Hepatocyte (in vitro differentiated cells): ENCODE data around the gene CRYGS. TPM values are rescaled to one million over a fixed set of nuclear protein-coding genes. Genes with fewer than 3 reads are reported as not detected.

Experiments used
- DNase-seq: peaks from one replicate; pipeline ENCODE4 v3.0.0-alpha.2; 2016; ENCODE audit warnings: low spot score
- H2AFZ ChIP-seq: fragments of 200-600 bp; sonication (generic); 2 replicates; pipeline ENCODE4 v1.6.0; 2016; ENCODE audit warnings: antibody characterized with exemption, mild to moderate bottlenecking
- H3K27ac ChIP-seq: fragments of 200-600 bp; sonication (generic); 2 replicates; pipeline ENCODE4 v1.5.1; 2016; ENCODE audit warnings: mild to moderate bottlenecking
- H3K27me3 ChIP-seq: fragments of 200-600 bp; sonication (generic); 2 replicates; pipeline ENCODE4 v1.6.1; 2016
- H3K36me3 ChIP-seq: fragments of 200-600 bp; sonication (generic); replicated peaks from 2 replicates; pipeline ENCODE4 v1.5.1; 2016; ENCODE audit warnings: low read depth; ENCODE audit not compliant: insufficient read depth
- H3K4me1 ChIP-seq: fragments of 200-600 bp; sonication (generic); 2 replicates; pipeline ENCODE4 v1.5.1; 2016; ENCODE audit warnings: mild to moderate bottlenecking, moderate library complexity; ENCODE audit not compliant: insufficient read depth
- H3K4me2 ChIP-seq: fragments of 200-600 bp; sonication (generic); 2 replicates; pipeline ENCODE4 v1.6.0; 2016
- H3K4me3 ChIP-seq: fragments of 200-600 bp; sonication (generic); 2 replicates; pipeline ENCODE4 v1.5.1; 2016; ENCODE audit warnings: mild to moderate bottlenecking
- H3K79me2 ChIP-seq: fragments of 200-600 bp; sonication (generic); 2 replicates; pipeline ENCODE4 v1.6.0; 2017; ENCODE audit warnings: mild to moderate bottlenecking
- H3K9me2 ChIP-seq: fragments of 200-600 bp; sonication (generic); replicated peaks from 2 replicates; pipeline ENCODE4 v1.6.0; 2017; ENCODE audit warnings: mild to moderate bottlenecking; ENCODE audit not compliant: insufficient read depth
- H3K9me3 ChIP-seq: fragments of 200-600 bp; sonication (generic); 2 replicates; pipeline ENCODE4 v1.5.1; 2016; ENCODE audit warnings: low read depth, mild to moderate bottlenecking
- H4K20me1 ChIP-seq: fragments of 200-600 bp; sonication (generic); 2 replicates; pipeline ENCODE4 v1.6.0; 2016; ENCODE audit warnings: mild to moderate bottlenecking; ENCODE audit not compliant: insufficient read depth, poor library complexity, severe bottlenecking
- CTCF ChIP-seq: fragments of 200-600 bp; sonication (generic); IDR thresholded peaks from 2 replicates; pipeline ENCODE4 v1.5.1; 2016; ENCODE audit warnings: antibody characterized with exemption, mild to moderate bottlenecking; ENCODE audit not compliant: poor library complexity
- EZH2 ChIP-seq: fragments of 200-600 bp; sonication (generic); IDR thresholded peaks from 2 replicates; pipeline ENCODE4 v1.6.1; 2016; ENCODE audit warnings: antibody characterized with exemption, mild to moderate bottlenecking, borderline replicate concordance
- EZH2phosphoT487 ChIP-seq: fragments of 200-600 bp; sonication (generic); IDR thresholded peaks from one replicate; pipeline ENCODE4 v1.6.1; 2018; ENCODE audit warnings: antibody characterized with exemption, mild to moderate bottlenecking, low read depth, moderate library complexity; ENCODE audit not compliant: unreplicated experiment, severe bottlenecking
- WGBS: methylation state at CpG from one replicate; pipeline ENCODE4 v1.1.6; 2016; ENCODE audit warnings: low lambda C conversion rate; ENCODE audit errors: missing lambda C conversion rate; 5-methylcytosine and 5-hydroxymethylcytosine counted together
- polyA plus RNA-seq: library from polyadenylated mRNA; unstranded; fragments of >200 nt; fragmentation: Nextera tagmentation; extraction: Ambion mirVana; gene quantifications from 2 replicates; pipeline ENCODE4 v1.2.1, GENCODE V29; 2016
- total RNA-seq: library from RNA; depleted of rRNA; stranded (reverse); fragments of >200 nt; gene quantifications from 2 replicates; pipeline ENCODE4 v1.2.3, GENCODE V29; 2014

Gene CRYGS
- total and polyA plus RNA-seq, 2 experiments from 2014 or later, result 0.89 to 1.9 TPM

DNA sequence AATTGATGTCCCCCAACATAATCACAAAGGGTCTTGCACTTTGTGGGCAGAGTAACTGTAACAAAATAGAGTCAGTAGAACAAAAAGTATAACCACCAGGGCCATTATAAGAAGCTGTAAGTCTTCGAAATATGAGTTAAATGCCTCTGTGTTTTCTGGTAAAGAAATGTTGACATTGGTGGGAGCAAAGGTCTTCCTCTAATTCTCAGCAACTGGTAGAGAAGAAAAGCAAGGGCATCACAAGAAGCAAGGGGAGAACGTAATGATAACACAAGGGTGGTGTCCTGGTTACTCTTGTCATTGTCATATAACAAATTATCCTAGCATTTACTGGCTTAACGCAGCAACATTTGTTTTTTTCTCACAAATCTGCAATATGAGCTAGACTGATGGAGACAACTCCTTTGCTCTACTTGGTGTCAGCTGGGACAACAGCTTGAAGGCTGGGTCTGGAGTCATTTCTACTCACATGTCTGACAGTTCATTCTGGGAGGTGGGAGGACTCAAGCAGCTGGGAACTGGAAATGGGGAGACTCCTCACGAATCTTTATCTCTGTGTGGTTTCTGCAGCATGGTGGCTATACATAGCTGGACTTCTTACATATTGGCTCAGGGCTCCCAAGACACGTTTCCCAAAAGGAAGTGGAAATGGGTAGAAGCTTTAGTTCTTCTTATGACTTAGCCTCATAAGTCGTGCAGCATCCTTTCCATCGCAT is 46.6 kb upstream of the CRYGS start:
- no peaks in the 10 kb centered on the region for H3K79me2 ChIP-seq
- H3K9me2 ChIP-seq, result no peaks in the 10 kb centered on the region
- DNase-seq, result no peak
- no peaks in the 10 kb centered on the region for H3K36me3 ChIP-seq
- no peak overlapping the region for H3K4me3 ChIP-seq
- no peak overlapping the region for H2AFZ ChIP-seq
- no peaks in the 10 kb centered on the region for H3K9me3 ChIP-seq
- peak overlapping the region; percentile 85 for H3K27ac ChIP-seq
- TF ChIP-seq EZH2phosphoT487 (no peak), EZH2 (no peak), CTCF (no peak)
- 83% methylated on average over 7 of the region's 7 CpGs for WGBS
- no peaks in the 10 kb centered on the region for H3K27me3 ChIP-seq
- no peaks in the 10 kb centered on the region for H4K20me1 ChIP-seq
- peaks cover 20% of the 10 kb centered on the region for H3K4me1 ChIP-seq
- H3K4me2 ChIP-seq, result peak overlapping the region; percentile 32

GRCh38 chr3:186589856-186590579 is 45.8 kb upstream of the CRYGS start:
- H3K9me2 ChIP-seq, result no peaks in the 10 kb centered on the region
- no peak overlapping the region for H2AFZ ChIP-seq
- no peaks in the 10 kb centered on the region for H3K79me2 ChIP-seq
- WGBS, result 63% methylated on average over 5 of the region's 5 CpGs
- H3K36me3 ChIP-seq, result no peaks in the 10 kb centered on the region
- TF ChIP-seq EZH2phosphoT487 (no peak), CTCF (no peak), EZH2 (no peak)
- H3K4me2 ChIP-seq, result peak overlapping the region; percentile 32
- no peak for DNase-seq
- H3K4me3 ChIP-seq, result no peak overlapping the region
- no peaks in the 10 kb centered on the region for H4K20me1 ChIP-seq
- H3K27ac ChIP-seq, result peak overlapping the region; percentile 85
- peaks cover 20% of the 10 kb centered on the region for H3K4me1 ChIP-seq
- H3K9me3 ChIP-seq, result no peaks in the 10 kb centered on the region
- H3K27me3 ChIP-seq, result no peaks in the 10 kb centered on the region

- no peak for DNase-seq
- no peak overlapping the region for H2AFZ ChIP-seq
- H3K4me3 ChIP-seq, result no peak overlapping the region
- no peaks in the 10 kb centered on the region for H3K79me2 ChIP-seq
- H3K36me3 ChIP-seq, result no peaks in the 10 kb centered on the region
- no peaks in the 10 kb centered on the region for H3K9me3 ChIP-seq
- H3K4me1 ChIP-seq, result peaks cover 18% of the 10 kb centered on the region
- WGBS, result 35% methylated on average over 3 of the region's 3 CpGs
- TF ChIP-seq CTCF, result peak; percentile 38
- no peak for TF ChIP-seq EZH2
- no peak for TF ChIP-seq EZH2phosphoT487
- H4K20me1 ChIP-seq, result no peaks in the 10 kb centered on the region
- H3K4me2 ChIP-seq, result peak overlapping the region; percentile 3
- H3K27ac ChIP-seq, result peak overlapping the region; percentile 85
- no peaks in the 10 kb centered on the region for H3K9me2 ChIP-seq
- no peaks in the 10 kb centered on the region for H3K27me3 ChIP-seq
Measured at GRCh38 chr3:186589121-186589520, 44.9 kb upstream of the CRYGS start.
